Right forelimb (tissue), 1 donor: ENCODE results near the gene CLCF1.
"Not testable (repeated sequence)": the region's sequence is repeated elsewhere in the genome, so short reads cannot be mapped to it uniquely, and the experiment has no call there.

Experiments used
- DNase-seq: peaks from one replicate; pipeline ENCODE4 v3.0.0-alpha.2; 2018

CLCF1 gene

GRCh38 chr11:67408437-67409200 is 35.2 kb upstream of the CLCF1 start:
- DNase-seq: no peak

- no peak for DNase-seq
Measured at GRCh38 chr11:67407688-67408163, 34.3 kb upstream of the CLCF1 start.

- no peak for DNase-seq
Measured at GRCh38 chr11:67406969-67407687, 33.7 kb upstream of the CLCF1 start.

- DNase-seq: no peak
Measured at GRCh38 chr11:67406420-67406968, 33.1 kb upstream of the CLCF1 start.

GRCh38 chr11:67405688-67406339 is 32.4 kb upstream of the CLCF1 start:
- DNase-seq: no peak

- DNase-seq: no peak
Measured at GRCh38 chr11:67405196-67405567, 31.8 kb upstream of the CLCF1 start.

GRCh38 chr11:67404515-67405195 is 31.3 kb upstream of the CLCF1 start:
- peak; percentile 48 for DNase-seq

- not testable (repeated sequence) for DNase-seq
Measured at GRCh38 chr11:67403085-67403484, 29.7 kb upstream of the CLCF1 start.

GRCh38 chr11:67402192-67402839 is 28.9 kb upstream of the CLCF1 start:
- not testable (repeated sequence) for DNase-seq

- peak; percentile 97 for DNase-seq
Measured at GRCh38 chr11:67401495-67402191, 28.2 kb upstream of the CLCF1 start, which contains the start of gene PPP1CA. PPP1CA (minus strand) TSS chr11:67401858; CDS start chr11:67401782, 76 bp downstream.

- no peak for DNase-seq
Measured at GRCh38 chr11:67400942-67401494, 27.6 kb upstream of the CLCF1 start.

- peak; percentile 46 for DNase-seq
Measured at GRCh38 chr11:67400251-67400941, 27.0 kb upstream of the CLCF1 start.

- DNase-seq: no peak
Measured at GRCh38 chr11:67398661-67399563, 25.5 kb upstream of the CLCF1 start.

- peak; percentile 41 for DNase-seq
Measured at GRCh38 chr11:67397986-67398660, 24.7 kb upstream of the CLCF1 start.

GRCh38 chr11:67397536-67397935 is 24.1 kb upstream of the CLCF1 start:
- DNase-seq: peak; percentile 47

GRCh38 chr11:67396587-67397389 is 23.4 kb upstream of the CLCF1 start:
- peak; percentile 48 for DNase-seq

GRCh38 chr11:67396259-67396581 is 22.8 kb upstream of the CLCF1 start:
- no peak for DNase-seq
